ENCODE results near the gene ZNHIT2.
"Not testable (repeated sequence)": the region's sequence is repeated elsewhere in the genome, so short reads cannot be mapped to it uniquely, and the experiment has no call there.

The ZNHIT2 gene

DNA sequence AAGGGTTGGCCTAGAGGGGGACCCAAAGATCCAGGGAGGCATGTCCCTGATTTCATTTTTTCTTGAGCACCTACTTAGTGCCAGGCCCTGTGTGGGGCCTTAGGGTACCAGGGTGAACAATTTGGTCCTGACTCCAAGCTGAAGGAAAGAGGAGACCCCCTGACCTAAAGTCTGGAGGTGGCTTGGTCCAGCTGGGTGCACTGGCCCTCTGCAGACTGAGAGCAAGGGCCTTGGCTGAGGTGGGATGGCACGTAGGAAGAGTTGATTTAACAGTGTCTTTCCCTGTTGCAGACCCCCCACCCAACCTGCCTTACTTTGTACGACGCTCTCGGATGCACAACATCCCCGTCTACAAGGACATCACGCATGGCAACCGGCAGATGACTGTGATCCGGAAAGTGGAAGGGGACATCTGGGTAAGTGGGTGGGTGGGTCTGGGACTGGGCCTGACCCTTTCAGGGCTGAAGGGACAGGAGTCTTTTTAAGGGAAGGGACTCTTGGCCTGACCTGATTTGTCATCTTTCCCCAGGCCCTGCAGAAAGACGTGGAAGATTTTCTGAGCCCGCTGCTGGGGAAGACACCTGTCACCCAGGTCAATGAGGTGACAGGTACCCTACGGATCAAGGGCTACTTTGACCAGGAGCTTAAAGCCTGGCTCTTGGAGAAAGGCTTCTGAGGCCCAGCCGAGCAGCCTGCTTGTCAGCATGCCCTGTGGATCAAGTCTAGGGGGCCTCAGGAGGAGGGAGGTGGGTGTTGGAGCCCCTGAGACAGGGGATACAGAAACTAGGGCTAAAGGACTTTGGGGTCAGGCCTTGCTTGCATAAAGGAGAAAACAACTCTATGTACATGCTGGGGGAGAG is 7.9 kb upstream of the ZNHIT2 start:
- peaks cover 26% of the 10 kb centered on the region for H3K36me3 ChIP-seq (ENCODE audit: control insufficient read depth, insufficient read depth, low read length)
- no peak overlapping the region for H3K4me3 ChIP-seq (ENCODE audit: low read length)
- no peaks in the 10 kb centered on the region for H3K27me3 ChIP-seq (ENCODE audit: control insufficient read depth, insufficient read depth, low read length)
- H3K4me1 ChIP-seq (ENCODE audit: control insufficient read depth, insufficient read depth, low read length), result peaks cover 10% of the 10 kb centered on the region
- H3K9ac ChIP-seq (ENCODE audit: low read length), result no peak overlapping the region
- no peaks in the 10 kb centered on the region for H3K9me3 ChIP-seq (ENCODE audit: control insufficient read depth, low read length)

GRCh38 chr11:65124480-65125196 is 7.1 kb upstream of the ZNHIT2 start:
- Histone ChIP-seq H3K4me1 (ENCODE audit: control insufficient read depth, insufficient read depth, low read length) (peaks cover 11% of the 10 kb centered on the region), H3K27me3 (ENCODE audit: control insufficient read depth, insufficient read depth, low read length) (no peaks in the 10 kb centered on the region), H3K9me3 (ENCODE audit: control insufficient read depth, low read length) (no peaks in the 10 kb centered on the region), H3K4me3 (ENCODE audit: low read length) (no peak overlapping the region), H3K9ac (ENCODE audit: low read length) (no peak overlapping the region), H3K36me3 (ENCODE audit: control insufficient read depth, insufficient read depth, low read length) (peaks cover 27% of the 10 kb centered on the region)

DNA sequence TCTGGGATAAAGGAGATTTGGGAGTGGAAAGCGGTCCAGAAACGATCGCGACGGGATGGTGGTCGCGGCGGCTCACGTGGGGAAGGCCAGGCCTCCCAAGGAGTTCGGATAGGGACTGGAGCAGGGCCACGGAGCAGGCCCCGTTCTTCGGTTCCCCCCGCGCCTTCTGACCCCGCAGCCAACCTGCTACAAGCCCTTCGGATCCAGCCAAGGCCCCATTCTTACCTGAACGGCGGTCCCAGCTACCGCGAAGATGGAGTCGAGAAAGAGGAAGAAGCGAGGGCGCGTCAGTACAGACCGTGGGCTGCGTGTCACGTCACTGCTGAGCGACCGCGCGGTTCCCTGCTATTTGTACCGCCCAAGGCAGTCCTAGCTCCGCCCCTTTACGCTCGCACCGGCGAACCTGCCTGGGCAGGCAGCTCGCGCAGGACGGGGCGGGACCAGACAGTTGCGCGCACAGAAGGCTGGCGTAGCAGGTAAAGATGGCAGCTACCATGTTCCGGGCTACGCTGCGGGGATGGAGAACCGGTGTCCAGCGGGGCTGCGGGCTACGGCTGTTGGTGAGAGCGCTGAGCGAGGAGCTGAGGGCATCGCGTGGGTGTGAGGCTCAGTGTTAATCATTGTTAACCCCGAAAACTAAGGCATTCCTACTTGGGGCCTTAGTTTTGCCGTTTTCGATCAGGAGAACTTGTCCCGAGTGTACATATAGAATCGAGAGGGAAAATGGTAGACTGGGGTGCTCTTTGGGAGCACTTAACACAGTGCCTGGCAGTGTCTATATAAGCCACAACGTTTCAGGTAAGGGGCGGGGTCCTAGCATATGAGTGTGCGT is 4.6 kb upstream of the ZNHIT2 start, which contains the start of the genes FAU and MRPL49:
Gene FAU, minus strand, starts transcription at position 270 of the 832 bp plus-strand sequence. CDS start 321 bp downstream, outside the sequence.
Gene MRPL49, plus strand, starts transcription at position 457 of the 832 bp plus-strand sequence. Its CDS starts 26 bp downstream, at position 483.
- Histone ChIP-seq H3K36me3 (ENCODE audit: control insufficient read depth, insufficient read depth, low read length) (peaks cover 31% of the 10 kb centered on the region), H3K4me3 (ENCODE audit: low read length) (peak within 1 kb of the TSS; percentile 82)

GRCh38 chr11:65121447-65121864 is 4.0 kb upstream of the ZNHIT2 start:
- Histone ChIP-seq H3K9ac (ENCODE audit: low read length) (peak overlapping the region; percentile 99), H3K4me1 (ENCODE audit: control insufficient read depth, insufficient read depth, low read length) (peaks cover 15% of the 10 kb centered on the region), H3K9me3 (ENCODE audit: control insufficient read depth, low read length) (no peaks in the 10 kb centered on the region), H3K36me3 (ENCODE audit: control insufficient read depth, insufficient read depth, low read length) (peaks cover 26% of the 10 kb centered on the region), H3K27me3 (ENCODE audit: control insufficient read depth, insufficient read depth, low read length) (no peaks in the 10 kb centered on the region), H3K4me3 (ENCODE audit: low read length) (peak overlapping the region; percentile 82)

More for the DNA sequence above, 4.6 kb upstream of the ZNHIT2 start, which contains the start of the genes FAU and MRPL49:
- Histone ChIP-seq H3K9me3 (ENCODE audit: control insufficient read depth, low read length) (no peaks in the 10 kb centered on the region), H3K4me1 (ENCODE audit: control insufficient read depth, insufficient read depth, low read length) (peaks cover 11% of the 10 kb centered on the region), H3K27me3 (ENCODE audit: control insufficient read depth, insufficient read depth, low read length) (no peaks in the 10 kb centered on the region), H3K9ac (ENCODE audit: low read length) (peak within 1 kb of the TSS; percentile 99)

DNA sequence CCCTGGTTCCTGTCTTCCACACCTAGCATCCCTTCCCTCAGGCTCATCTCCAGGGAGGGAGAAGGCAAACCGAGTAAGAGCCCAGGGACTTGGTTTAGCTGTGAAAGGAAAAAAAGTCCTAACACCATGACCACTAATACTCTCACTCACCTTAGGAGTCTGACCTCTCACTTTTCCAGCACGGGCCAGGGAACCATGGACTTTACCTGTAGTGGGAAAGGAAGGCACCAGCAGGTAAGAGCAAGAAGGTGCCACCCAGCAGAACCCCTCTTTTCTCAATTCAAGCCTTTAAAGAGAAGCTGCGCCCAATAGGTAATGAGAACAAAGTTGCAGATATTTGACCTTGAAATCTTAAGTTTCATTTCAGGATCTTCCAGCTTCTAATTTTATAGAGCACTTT is 3.3 kb upstream of the ZNHIT2 start:
- H3K4me3 ChIP-seq (ENCODE audit: low read length), result peak overlapping the region; percentile 82
- peaks cover 21% of the 10 kb centered on the region for H3K4me1 ChIP-seq (ENCODE audit: control insufficient read depth, insufficient read depth, low read length)
- no peaks in the 10 kb centered on the region for H3K9me3 ChIP-seq (ENCODE audit: control insufficient read depth, low read length)
- no peaks in the 10 kb centered on the region for H3K27me3 ChIP-seq (ENCODE audit: control insufficient read depth, insufficient read depth, low read length)
- peak overlapping the region; percentile 99 for H3K9ac ChIP-seq (ENCODE audit: low read length)
- H3K36me3 ChIP-seq (ENCODE audit: control insufficient read depth, insufficient read depth, low read length), result peaks cover 26% of the 10 kb centered on the region

GRCh38 chr11:65119670-65119995 is 2.1 kb upstream of the ZNHIT2 start:
- H3K27me3 ChIP-seq (ENCODE audit: control insufficient read depth, insufficient read depth, low read length), result no peaks in the 10 kb centered on the region
- H3K36me3 ChIP-seq (ENCODE audit: control insufficient read depth, insufficient read depth, low read length), result peaks cover 26% of the 10 kb centered on the region
- H3K4me1 ChIP-seq (ENCODE audit: control insufficient read depth, insufficient read depth, low read length), result peaks cover 27% of the 10 kb centered on the region
- H3K9ac ChIP-seq (ENCODE audit: low read length), result no peak overlapping the region
- no peaks in the 10 kb centered on the region for H3K9me3 ChIP-seq (ENCODE audit: control insufficient read depth, low read length)
- no peak overlapping the region for H3K4me3 ChIP-seq (ENCODE audit: low read length)

DNA sequence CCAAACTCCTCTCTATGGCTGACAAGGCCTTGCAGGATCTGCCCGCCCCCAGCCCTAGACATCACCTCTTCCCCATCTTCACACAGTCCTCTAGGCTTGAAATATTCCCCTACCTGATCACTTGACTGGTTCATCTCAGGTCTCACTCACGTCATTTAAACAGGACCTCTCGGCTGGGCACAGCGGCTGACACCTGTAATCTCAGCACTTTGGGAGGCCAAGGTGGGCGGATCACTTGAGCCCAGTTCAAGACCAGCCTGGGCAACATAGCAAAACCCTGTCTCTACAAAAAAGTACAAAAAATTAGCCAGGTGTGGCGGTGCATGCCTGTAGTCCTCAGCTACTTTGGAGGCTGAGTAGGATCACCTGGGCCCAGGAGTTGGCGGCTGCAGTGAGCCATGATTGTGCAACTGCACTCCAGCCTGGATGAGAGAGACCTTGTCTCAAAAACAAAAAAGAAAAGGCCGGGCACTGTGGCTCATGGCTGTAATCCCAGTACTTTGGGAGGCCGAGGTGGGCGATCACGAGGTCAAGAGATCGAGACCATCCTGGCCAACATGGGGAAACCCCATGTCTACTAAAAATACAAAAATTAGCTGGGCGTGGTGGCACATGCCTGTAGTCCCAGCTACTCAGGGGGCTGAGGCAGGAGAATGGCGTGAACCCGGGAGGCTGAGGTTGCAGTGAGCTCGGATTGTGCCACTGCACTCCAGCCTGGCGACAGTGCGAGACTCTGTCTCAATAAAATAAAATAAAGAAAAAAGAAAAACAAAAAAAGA is 1.6 kb upstream of the ZNHIT2 start:
- H3K4me3 ChIP-seq (ENCODE audit: low read length); H3K9me3 ChIP-seq (ENCODE audit: control insufficient read depth, low read length); H3K27me3 ChIP-seq (ENCODE audit: control insufficient read depth, insufficient read depth, low read length); H3K9ac ChIP-seq (ENCODE audit: low read length): not testable (repeated sequence)
- H3K36me3 ChIP-seq (ENCODE audit: control insufficient read depth, insufficient read depth, low read length), result peaks cover 26% of the 10 kb centered on the region
- H3K4me1 ChIP-seq (ENCODE audit: control insufficient read depth, insufficient read depth, low read length), result peaks cover 27% of the 10 kb centered on the region

DNA sequence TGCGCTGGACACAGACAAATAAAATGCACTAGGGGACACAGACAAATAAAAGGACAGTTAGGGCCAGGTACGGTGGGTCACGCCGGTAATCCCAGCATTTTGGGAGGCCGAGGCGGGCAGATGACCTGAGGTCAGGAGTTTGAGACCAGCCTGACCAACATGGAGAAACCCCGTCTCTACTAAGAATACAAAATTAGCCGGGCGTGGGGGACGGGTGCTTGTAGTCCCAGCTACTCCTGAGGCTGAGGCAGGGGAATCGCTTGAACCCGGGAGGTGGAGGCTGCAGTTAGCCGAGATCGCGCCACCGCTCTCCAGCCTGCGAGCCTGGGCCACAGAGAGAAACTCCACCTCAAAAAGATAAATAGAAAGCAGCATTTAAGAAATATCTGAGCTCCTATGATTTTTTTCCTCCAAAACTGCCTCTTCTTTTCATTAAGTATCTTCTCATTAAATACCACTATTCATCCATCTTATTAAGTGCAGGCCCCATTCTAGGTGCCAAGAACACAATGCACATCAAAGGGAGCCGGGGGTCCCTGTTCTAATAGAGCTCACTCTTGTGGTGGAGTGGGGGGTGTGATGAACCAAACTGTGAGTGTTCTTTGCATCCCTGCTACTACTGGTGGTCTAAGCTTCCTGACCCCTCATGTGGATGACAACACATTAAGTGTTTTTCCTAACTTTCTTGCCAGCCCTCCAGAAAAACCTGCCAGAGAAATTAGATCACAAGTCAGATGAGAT is 766 bp upstream of the ZNHIT2 start:
- peaks cover 34% of the 10 kb centered on the region for H3K4me1 ChIP-seq (ENCODE audit: control insufficient read depth, insufficient read depth, low read length)
- H3K4me3 ChIP-seq (ENCODE audit: low read length), result no peak overlapping the region
- H3K9me3 ChIP-seq (ENCODE audit: control insufficient read depth, low read length), result no peaks in the 10 kb centered on the region
- no peaks in the 10 kb centered on the region for H3K27me3 ChIP-seq (ENCODE audit: control insufficient read depth, insufficient read depth, low read length)
- peak overlapping the region; percentile 73 for H3K9ac ChIP-seq (ENCODE audit: low read length)
- peaks cover 26% of the 10 kb centered on the region for H3K36me3 ChIP-seq (ENCODE audit: control insufficient read depth, insufficient read depth, low read length)

DNA sequence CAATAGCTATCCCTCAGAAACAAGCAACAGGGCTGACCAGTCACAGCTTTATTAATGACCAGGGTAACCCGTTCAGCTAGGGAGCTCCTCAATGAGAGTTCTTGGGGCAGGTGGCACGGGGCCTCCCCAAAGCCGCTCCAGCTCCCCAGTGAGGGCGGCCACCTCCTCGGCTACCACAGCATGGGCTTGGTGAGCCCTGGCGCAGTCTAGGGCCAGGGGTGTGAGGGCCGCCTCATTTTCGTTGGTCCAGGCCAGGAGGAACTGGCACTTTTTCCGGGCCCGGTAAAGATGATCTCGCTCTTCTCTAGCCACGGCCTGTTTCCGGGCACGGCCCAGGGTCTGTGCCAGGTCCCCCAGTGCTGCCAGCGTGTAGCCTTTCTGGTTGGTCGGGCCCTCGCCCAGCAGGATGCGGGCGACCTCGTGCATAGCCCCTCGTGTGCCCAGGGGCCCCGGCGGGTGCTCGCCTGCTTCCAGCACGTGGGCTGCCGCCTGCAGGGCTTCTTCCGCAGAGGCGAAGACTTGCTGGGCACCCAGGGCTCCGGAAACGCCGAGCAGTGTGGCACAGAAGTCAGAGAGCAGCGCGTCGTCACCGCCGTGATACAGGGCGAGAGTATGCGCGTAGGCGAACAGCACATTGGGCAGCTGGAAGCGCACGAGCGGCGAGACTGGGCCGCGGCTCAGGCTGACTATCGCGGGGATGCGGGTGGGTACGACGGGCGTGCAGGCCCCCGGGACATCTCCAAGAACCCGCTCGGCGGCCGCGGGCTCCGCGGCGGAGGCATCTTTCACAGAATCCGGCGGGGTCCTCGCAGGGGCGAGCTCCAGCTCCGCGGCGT is 913 bp downstream of the ZNHIT2 start:
- peak overlapping the region; percentile 33 for H3K4me3 ChIP-seq (ENCODE audit: low read length)
- H3K36me3 ChIP-seq (ENCODE audit: control insufficient read depth, insufficient read depth, low read length), result peaks cover 26% of the 10 kb centered on the region
- peaks cover 49% of the 10 kb centered on the region for H3K4me1 ChIP-seq (ENCODE audit: control insufficient read depth, insufficient read depth, low read length)
- no peaks in the 10 kb centered on the region for H3K9me3 ChIP-seq (ENCODE audit: control insufficient read depth, low read length)
- H3K9ac ChIP-seq (ENCODE audit: low read length), result peak overlapping the region; percentile 73
- no peaks in the 10 kb centered on the region for H3K27me3 ChIP-seq (ENCODE audit: control insufficient read depth, insufficient read depth, low read length)

GRCh38 chr11:65115361-65116082 is 2.0 kb downstream of the ZNHIT2 start:
- Histone ChIP-seq H3K27me3 (ENCODE audit: control insufficient read depth, insufficient read depth, low read length) (no peaks in the 10 kb centered on the region), H3K9ac (ENCODE audit: low read length) (peak overlapping the region; percentile 73), H3K36me3 (ENCODE audit: control insufficient read depth, insufficient read depth, low read length) (peaks cover 22% of the 10 kb centered on the region), H3K4me1 (ENCODE audit: control insufficient read depth, insufficient read depth, low read length) (peaks cover 50% of the 10 kb centered on the region), H3K9me3 (ENCODE audit: control insufficient read depth, low read length) (no peaks in the 10 kb centered on the region), H3K4me3 (ENCODE audit: low read length) (no peak overlapping the region)

Data from mucosa of stomach (tissue), 1 donor.